PC-9 (cell line): ENCODE data around the gene SCAMP2. TPM values are rescaled to one million over a fixed set of nuclear protein-coding genes. Genes with fewer than 3 reads are reported as not detected.

ENCODE experiments used
- BruUV-seq: library from RNA; stranded (reverse); fragments of 400-500 nt; replicated peaks from 2 replicates; lab custom pipeline; 2021; lab: Mats Ljungman, UMichigan
- CTCF ChIA-PET: fragments of 300-600 bp; sonication (Branson Sonifier 250); formaldehyde crosslinking; loops from one replicate; lab custom pipeline; 2022; ENCODE audit warnings: antibody characterized with exemption; lab: Charles Lee
- POLR2A ChIA-PET: fragments of 300-600 bp; sonication (Branson Sonifier 250); formaldehyde crosslinking; loops from one replicate; lab custom pipeline; 2022; ENCODE audit warnings: antibody characterized with exemption; ENCODE audit not compliant: unreplicated experiment; lab: Charles Lee
- DNase-seq, 2 experiments: peaks; one replicate each; pipeline versions ENCODE4 v3.0.0 to v3.0.0-alpha.2; 2015 to 2022; ENCODE audit warnings: mixed read lengths in 1 of 2
- H2AFZ ChIP-seq: fragments of 200-600 bp; sonication (generic); 2 replicates; pipeline ENCODE4 v1.8.1; 2017; ENCODE audit warnings: antibody characterized with exemption
- H3F3A ChIP-seq: fragments of 200-600 bp; sonication (generic); 2 replicates; pipeline ENCODE4 v1.8.1; 2017; ENCODE audit warnings: antibody characterized with exemption, mild to moderate bottlenecking, low read depth; ENCODE audit not compliant: insufficient read depth
- H3K27ac ChIP-seq: fragments of 200-600 bp; sonication (generic); 2 replicates; pipeline ENCODE4 v1.6.1; 2016; ENCODE audit warnings: mixed run types
- H3K27me3 ChIP-seq: fragments of 200-600 bp; sonication (generic); 2 replicates; pipeline ENCODE4 v1.6.1; 2016; ENCODE audit warnings: low read depth, mixed run types; ENCODE audit not compliant: insufficient read depth
- H3K36me3 ChIP-seq: fragments of 200-600 bp; sonication (generic); 2 replicates; pipeline ENCODE4 v1.6.1; 2016; ENCODE audit warnings: low read depth, mixed run types
- H3K4me1 ChIP-seq: fragments of 200-600 bp; sonication (generic); replicated peaks from 2 replicates; pipeline ENCODE4 v1.6.1; 2016; ENCODE audit warnings: mixed run types; ENCODE audit not compliant: insufficient read depth
- H3K4me2 ChIP-seq: fragments of 200-600 bp; sonication (generic); 2 replicates; pipeline ENCODE4 v1.6.1; 2017; ENCODE audit warnings: mixed run types
- H3K4me3 ChIP-seq: fragments of 200-600 bp; sonication (generic); 2 replicates; pipeline ENCODE4 v1.6.1; 2016; ENCODE audit warnings: mixed run types
- H3K79me2 ChIP-seq: fragments of 200-600 bp; sonication (generic); 2 replicates; pipeline ENCODE4 v1.6.1; 2017; ENCODE audit warnings: low read depth, mixed run types
- H3K9me2 ChIP-seq: fragments of 200-600 bp; sonication (generic); 2 replicates; pipeline ENCODE4 v1.8.1; 2017; ENCODE audit warnings: mild to moderate bottlenecking; ENCODE audit not compliant: insufficient read depth
- H3K9me3 ChIP-seq: fragments of 200-600 bp; sonication (generic); 2 replicates; pipeline ENCODE4 v1.8.1; 2016; ENCODE audit warnings: low read depth; ENCODE audit not compliant: insufficient read depth
- H4K20me1 ChIP-seq: fragments of 200-600 bp; sonication (generic); 2 replicates; pipeline ENCODE4 v1.8.1; 2017; ENCODE audit not compliant: insufficient read depth
- EZH2 ChIP-seq: fragments of 200-600 bp; sonication (generic); IDR thresholded peaks from 2 replicates; pipeline ENCODE4 v1.8.0; 2017; ENCODE audit warnings: antibody characterized with exemption, low read depth
- intact Hi-C: fragments of 100-400 bp; cut with micrococcal nuclease; formaldehyde crosslinking; loops from one replicate; pipeline ENCODE4 v1.10.0; 2022; ENCODE audit not compliant: unreplicated experiment
- microRNA-seq: library from miRNA; unstranded; fragments of <30 nt; microRNA quantifications from one replicate; pipeline ENCODE4 v1.2.0, GENCODE V29; 2021; ENCODE audit warnings: borderline number of aligned reads, borderline replicate concordance
- total RNA-seq: library from RNA; stranded (reverse); gene quantifications from 2 replicates; pipeline ENCODE4 v1.2.3, GENCODE V29; 2021
- TF ChIP-seq, protein P1 (sequence below): fragments of 200-600 bp; sonication (generic); conservative IDR thresholded peaks from 2 replicates; pipeline ENCODE4 v1.6.1; 2017; ENCODE audit warnings: mixed run types, antibody characterized with exemption, mild to moderate bottlenecking, moderate library complexity

SCAMP2 gene
- total RNA-seq, 1 experiment from 2014 or later = 84.6 TPM

- POLR2A ChIA-PET = no interaction called here
- BruUV-seq = no TSS peak
- H4K20me1 ChIP-seq = peaks cover 29% of the 10 kb centered on the region
- no peak overlapping the region for H3K4me2 ChIP-seq
- no peak overlapping the region for H3K27ac ChIP-seq
- H3K36me3 ChIP-seq = peaks cover 6% of the 10 kb centered on the region; the same call in 1 of the 2 replicates
- H3F3A ChIP-seq = no peaks in the 10 kb centered on the region
- CTCF ChIA-PET = no interaction called here
- TF ChIP-seq, protein P1, sequence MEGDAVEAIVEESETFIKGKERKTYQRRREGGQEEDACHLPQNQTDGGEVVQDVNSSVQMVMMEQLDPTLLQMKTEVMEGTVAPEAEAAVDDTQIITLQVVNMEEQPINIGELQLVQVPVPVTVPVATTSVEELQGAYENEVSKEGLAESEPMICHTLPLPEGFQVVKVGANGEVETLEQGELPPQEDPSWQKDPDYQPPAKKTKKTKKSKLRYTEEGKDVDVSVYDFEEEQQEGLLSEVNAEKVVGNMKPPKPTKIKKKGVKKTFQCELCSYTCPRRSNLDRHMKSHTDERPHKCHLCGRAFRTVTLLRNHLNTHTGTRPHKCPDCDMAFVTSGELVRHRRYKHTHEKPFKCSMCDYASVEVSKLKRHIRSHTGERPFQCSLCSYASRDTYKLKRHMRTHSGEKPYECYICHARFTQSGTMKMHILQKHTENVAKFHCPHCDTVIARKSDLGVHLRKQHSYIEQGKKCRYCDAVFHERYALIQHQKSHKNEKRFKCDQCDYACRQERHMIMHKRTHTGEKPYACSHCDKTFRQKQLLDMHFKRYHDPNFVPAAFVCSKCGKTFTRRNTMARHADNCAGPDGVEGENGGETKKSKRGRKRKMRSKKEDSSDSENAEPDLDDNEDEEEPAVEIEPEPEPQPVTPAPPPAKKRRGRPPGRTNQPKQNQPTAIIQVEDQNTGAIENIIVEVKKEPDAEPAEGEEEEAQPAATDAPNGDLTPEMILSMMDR = no peak
- TF ChIP-seq EZH2 = no peak
- intact Hi-C loops = no loop called here
- no peaks in the 10 kb centered on the region for H3K27me3 ChIP-seq
- DNase-seq = no peak
- H3K9me3 ChIP-seq = no peaks in the 10 kb centered on the region
- H3K4me1 ChIP-seq = peaks cover 4% of the 10 kb centered on the region; the same call in 1 of the 2 replicates
- H2AFZ ChIP-seq = no peak overlapping the region
- H3K4me3 ChIP-seq = no peak overlapping the region
- no peaks in the 10 kb centered on the region for H3K9me2 ChIP-seq
- peaks cover 20% of the 10 kb centered on the region for H3K79me2 ChIP-seq
These were observed 78.8 kb downstream of the SCAMP2 start for GRCh38 chr15:74794248-74794969.

Small RNA genes within 50 kb of the gene (microRNA-seq; reads per million reads assigned to microRNA genes)
- 2.0 reads per million for gene MIR6882

Other genes starting within 250 kb of the SCAMP2 start
- 43.3 and 46.3 TPM in 2 replicates for gene EDC3, start 177.3 kb downstream of the SCAMP2 start, total RNA-seq
- gene CYP1A1, start 147.8 kb downstream of the SCAMP2 start, total RNA-seq = 0.33 and 0.39 TPM in 2 replicates
- gene CYP1A2, start 124.5 kb downstream of the SCAMP2 start, total RNA-seq = not detected in 2 replicates
- gene CSK, start 91.3 kb downstream of the SCAMP2 start, total RNA-seq = 78.3 TPM in 2 replicates
- not detected in 2 replicates for gene LMAN1L, start 60.5 kb downstream of the SCAMP2 start, total RNA-seq
- gene CPLX3, start 46.7 kb downstream of the SCAMP2 start, total RNA-seq = not detected in 2 replicates
- 30.2 and 46.6 TPM in 2 replicates for gene ULK3, start 30.2 kb downstream of the SCAMP2 start, total RNA-seq
- 22.5 and 23.0 TPM in 2 replicates for gene MPI, start 16.7 kb upstream of the SCAMP2 start, total RNA-seq
- gene FAM219B, start 33.5 kb upstream of the SCAMP2 start, total RNA-seq = 41.8 and 45.5 TPM in 2 replicates
- 177 and 247 TPM in 2 replicates for gene COX5A, start 64.7 kb upstream of the SCAMP2 start, total RNA-seq
- 14.9 and 19.6 TPM in 2 replicates for gene RPP25, start 83.4 kb upstream of the SCAMP2 start, total RNA-seq
- gene SCAMP5, start 122.2 kb upstream of the SCAMP2 start, total RNA-seq = 17.9 and 19.7 TPM in 2 replicates
- gene PPCDC, start 150.2 kb upstream of the SCAMP2 start, total RNA-seq = 23.7 and 24.4 TPM in 2 replicates